Placental epithelial cell (primary cell): ENCODE results near the gene OR5D16. TPM values are rescaled to one million over a fixed set of nuclear protein-coding genes. Genes with fewer than 3 reads are reported as not detected.

Experiments used
- small RNA-seq: library from RNA; depleted of rRNA; stranded (forward); fragments of <200 nt; gene quantifications from one replicate; pipeline ENCODE3, GENCODE V24; 2012
- total RNA-seq: library from RNA; depleted of rRNA; stranded (reverse); fragments of >200 nt; gene quantifications from 2 replicates; pipeline ENCODE4 v1.2.3, GENCODE V29; 2012

OR5D16 gene
- not detected in 2 replicates for total RNA-seq

GRCh38 chr11:55838452-55838851 is at the start of gene OR5D16:
TSS of gene OR5D16 (plus strand) at chr11:55838752. CDS start at chr11:55838752, 0 bp downstream.

GRCh38 chr11:55795256-55795655 is 43.3 kb upstream of the OR5D16 start, which contains the start of gene OR5D14:
TSS of gene OR5D14 (plus strand) at chr11:55795556. CDS start at chr11:55795556, 0 bp downstream.

GRCh38 chr11:55811067-55811466 is 27.5 kb upstream of the OR5D16 start, which contains the start of gene OR5L1:
TSS of gene OR5L1 (plus strand) at chr11:55811367. CDS start at chr11:55811467, 100 bp downstream.

GRCh38 chr11:55819330-55819729 is 19.2 kb upstream of the OR5D16 start, which contains the start of gene OR5D18:
TSS of gene OR5D18 (plus strand) at chr11:55819630. CDS start at chr11:55819630, 0 bp downstream.

GRCh38 chr11:55826919-55827318 is 11.6 kb upstream of the OR5D16 start, which contains the start of gene OR5L2:
TSS of gene OR5L2 (plus strand) at chr11:55827219. CDS start at chr11:55827219, 0 bp downstream.

GRCh38 chr11:55882997-55883396 is 44.4 kb downstream of the OR5D16 start, which contains the start of gene TRIM51:
TSS of gene TRIM51 (plus strand) at chr11:55883297. CDS start at chr11:55885429, 2,132 bp downstream.

Small RNA genes lying within 50 kb of the gene (small RNA-seq; reads per million reads assigned to genes)
- gene AC036111.3 = not detected

Other genes starting within 250 kb of the OR5D16 start
- gene OR4C11, start 231.1 kb upstream of the OR5D16 start, total RNA-seq = not detected in 2 replicates
- gene OR4P4, start 203.6 kb upstream of the OR5D16 start, total RNA-seq = not detected in 2 replicates
- not detected in 2 replicates for gene OR4S2, start 190.4 kb upstream of the OR5D16 start, total RNA-seq
- gene OR4C6, start 176.6 kb upstream of the OR5D16 start, total RNA-seq = not detected in 2 replicates
- gene OR5D13, start 65.3 kb upstream of the OR5D16 start, total RNA-seq = not detected in 2 replicates
- not detected in 2 replicates for gene OR5D14, start 43.2 kb upstream of the OR5D16 start, total RNA-seq
- gene OR5L1, start 27.4 kb upstream of the OR5D16 start, total RNA-seq = not detected in 2 replicates
- not detected in 2 replicates for gene OR5D18, start 19.1 kb upstream of the OR5D16 start, total RNA-seq
- gene OR5L2, start 11.5 kb upstream of the OR5D16 start, total RNA-seq = not detected in 2 replicates
- gene TRIM51, start 44.5 kb downstream of the OR5D16 start, total RNA-seq = not detected in 2 replicates
- not detected in 2 replicates for gene OR5W2, start 75.8 kb downstream of the OR5D16 start, total RNA-seq
- not detected in 2 replicates for gene OR5I1, start 97.6 kb downstream of the OR5D16 start, total RNA-seq
- gene OR10AG1, start 131.2 kb downstream of the OR5D16 start, total RNA-seq = not detected in 2 replicates
- gene OR5F1, start 155.9 kb downstream of the OR5D16 start, total RNA-seq = not detected in 2 replicates
- gene OR5AS1, start 188.9 kb downstream of the OR5D16 start, total RNA-seq = not detected in 2 replicates